Stimulated activated CD4-positive, alpha-beta T cell treated with anti-CD3 and anti-CD28 coated beads, Interleukin-4, amount 100 ng/mL, for 48 hours (primary cell): ENCODE measurements around the gene AP5Z1.

Experiments
- DNase-seq, 2 donors: peaks; one replicate each; pipeline ENCODE4 v3.0.0-alpha.2; 2020; ENCODE audit warnings: low read depth in 2 of 2

Gene AP5Z1

GRCh38 chr7:4820967-4821471 is 45.6 kb downstream of the AP5Z1 start:
- DNase-seq = no peak

- no peak for DNase-seq
These were observed 47.3 kb downstream of the AP5Z1 start for GRCh38 chr7:4822677-4823076.

- no peak for DNase-seq
These were observed 48.2 kb downstream of the AP5Z1 start for GRCh38 chr7:4823441-4824119.

GRCh38 chr7:4824120-4824775 is 48.8 kb downstream of the AP5Z1 start:
- no peak for DNase-seq

- DNase-seq = no peak
These were observed 49.7 kb downstream of the AP5Z1 start for GRCh38 chr7:4825081-4825480.

GRCh38 chr7:4828720-4829383 is 53.4 kb downstream of the AP5Z1 start:
- DNase-seq = no peak

- DNase-seq = peak; percentile 45 to 49
These were observed 54.8 kb downstream of the AP5Z1 start for GRCh38 chr7:4830176-4830575.

GRCh38 chr7:4831723-4832495 is 56.5 kb downstream of the AP5Z1 start:
- no peak for DNase-seq

- no peak for DNase-seq
These were observed 57.3 kb downstream of the AP5Z1 start for GRCh38 chr7:4832711-4833110.

GRCh38 chr7:4833176-4833575 is 57.8 kb downstream of the AP5Z1 start:
- no peak for DNase-seq

GRCh38 chr7:4833691-4834600 is 58.5 kb downstream of the AP5Z1 start:
- DNase-seq = no peak

- DNase-seq = no peak
These were observed 59.4 kb downstream of the AP5Z1 start for GRCh38 chr7:4834601-4835397.

- no peak for DNase-seq
These were observed 60.2 kb downstream of the AP5Z1 start for GRCh38 chr7:4835398-4836205.

- DNase-seq = no peak
These were observed 60.8 kb downstream of the AP5Z1 start for GRCh38 chr7:4836206-4836661.

- no peak for DNase-seq
These were observed 61.8 kb downstream of the AP5Z1 start for GRCh38 chr7:4837041-4837802.

- no peak for DNase-seq
These were observed 62.6 kb downstream of the AP5Z1 start for GRCh38 chr7:4837803-4838625.

GRCh38 chr7:4838626-4839334 is 63.4 kb downstream of the AP5Z1 start:
- no peak for DNase-seq
